Left lobe of liver (tissue), 2 donors: ENCODE data around the gene TNIK. TPM values are rescaled to one million over a fixed set of nuclear protein-coding genes. Genes with fewer than 3 reads are reported as not detected.

ENCODE experiments used
- ATAC-seq: fragments of 200-7000 bp; cut with Tn5 transposase; one replicate; pipeline ENCODE4 v1.9.1; 2020; ENCODE audit warnings: mild to moderate bottlenecking, moderate library complexity
- DNase-seq: peaks from one replicate; pipeline ENCODE4 v3.0.0-alpha.2; 2020; ENCODE audit warnings: low spot score
- total RNA-seq: library from RNA; stranded (reverse); gene quantifications from one replicate; pipeline ENCODE4 v1.2.1, GENCODE V29; 2021
- donor health status: DM: no; HTN: no; CAD: no; lungs with moderate emphysema.
- donor health status: DM: no; HTN: yes; CAD: no.

The TNIK gene
- total RNA-seq, 1 donor from 2014 or later: 4.0 TPM

DNA sequence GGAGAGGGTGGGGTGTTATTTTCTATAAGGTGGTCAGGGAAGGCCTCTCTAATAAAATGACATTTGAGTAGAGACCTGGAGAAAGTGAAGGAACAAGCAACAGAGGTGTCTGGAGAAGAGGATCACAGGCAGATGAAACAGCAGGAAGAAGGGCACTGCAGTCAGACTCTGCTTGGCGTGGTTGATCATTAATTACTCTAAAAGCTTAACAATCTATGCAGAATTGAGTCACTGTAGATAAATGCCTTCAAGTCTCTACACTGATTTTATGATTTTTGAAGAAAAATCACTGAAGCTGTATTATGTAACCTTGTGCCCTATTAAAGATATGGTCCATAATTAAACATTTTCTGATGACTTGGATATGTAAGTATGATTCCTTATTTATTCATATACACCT, 114.2 kb downstream of the TNIK start:
- no peak for ATAC-seq
- DNase-seq: no peak

DNA sequence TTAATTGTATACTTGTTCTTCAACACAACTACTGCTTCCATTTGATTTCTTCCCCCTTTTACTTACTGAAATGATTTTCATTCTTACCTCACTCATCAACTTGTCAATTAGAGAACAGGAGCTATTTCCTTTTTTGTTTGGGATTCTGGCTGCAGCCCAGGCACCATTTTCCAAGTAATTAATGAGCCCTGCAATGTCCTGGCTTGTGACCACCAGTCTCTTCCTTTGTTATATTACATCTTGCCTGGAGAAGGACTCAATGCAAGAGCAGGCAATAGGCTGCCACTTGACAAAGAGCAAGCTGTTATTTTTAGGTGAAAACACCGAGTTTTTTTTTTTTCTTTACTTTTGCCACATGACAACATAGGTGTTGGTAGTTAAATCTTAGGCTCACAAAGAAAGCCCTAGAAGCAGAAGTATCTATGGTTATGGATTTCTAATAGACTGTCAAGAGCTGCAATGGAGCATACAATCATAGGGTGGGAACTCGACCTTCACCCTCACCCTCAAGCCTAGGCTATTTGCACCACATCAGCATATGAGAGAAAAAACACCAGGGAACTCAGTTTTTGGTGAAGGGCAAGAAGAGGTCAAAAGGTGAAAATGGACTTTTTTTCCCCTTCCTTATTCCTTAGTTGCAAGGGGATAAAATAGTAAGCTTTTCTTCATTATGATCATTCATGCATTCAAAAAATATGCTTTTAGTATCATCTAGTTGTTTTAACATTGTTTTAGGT, 114.9 kb downstream of the TNIK start:
- DNase-seq (no peak), ATAC-seq (no peak)

DNA sequence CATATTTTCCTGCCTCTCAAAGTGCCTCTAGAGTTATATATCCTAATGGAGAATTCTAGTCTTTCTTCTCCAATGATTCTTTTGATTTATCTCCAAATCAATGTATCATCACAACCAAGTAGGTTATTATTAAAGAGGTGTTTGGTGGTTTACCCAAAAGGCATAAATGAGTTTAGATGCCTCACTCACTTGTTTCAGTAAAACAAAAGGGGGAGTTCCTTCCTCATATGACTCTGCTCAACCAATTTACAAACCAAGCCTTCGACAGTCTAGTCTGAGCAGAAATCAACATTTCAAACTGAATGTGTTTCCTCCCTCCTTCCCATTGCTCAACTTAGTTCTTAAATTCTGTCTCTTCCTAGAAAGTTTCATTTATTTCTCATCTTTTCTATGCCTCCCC, 116.5 kb downstream of the TNIK start:
- DNase-seq (no peak), ATAC-seq (no peak)

DNA sequence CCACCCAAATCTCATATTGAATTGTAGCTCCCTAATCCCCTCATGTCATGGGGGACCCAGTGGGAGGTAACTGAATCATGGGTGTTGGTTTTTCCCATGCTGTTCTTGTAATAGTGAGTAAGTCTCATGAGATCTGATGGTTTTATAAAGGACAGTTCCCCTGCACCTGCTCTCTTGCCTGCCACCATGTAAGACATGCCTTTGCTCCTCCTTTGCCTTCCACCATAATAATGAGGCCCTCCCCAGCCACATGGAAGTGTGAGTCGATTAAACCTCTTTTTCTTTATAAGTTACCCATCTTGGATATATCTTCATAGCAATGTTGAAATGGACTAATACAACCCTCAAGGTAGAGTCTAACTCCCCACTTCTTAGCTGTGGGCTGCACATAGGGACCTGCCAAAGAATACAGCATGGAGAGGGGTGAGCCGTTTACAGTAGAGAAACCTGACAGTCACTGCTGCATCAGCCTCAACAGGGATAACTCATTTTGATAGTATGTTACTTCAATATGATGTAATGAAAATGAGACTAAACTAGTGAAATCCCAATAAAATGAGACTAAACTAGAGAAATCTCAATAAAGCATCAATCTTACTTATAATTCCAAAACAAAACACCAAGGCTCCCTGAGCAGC, 117.3 kb downstream of the TNIK start:
- no peak for ATAC-seq
- no peak for DNase-seq

DNA sequence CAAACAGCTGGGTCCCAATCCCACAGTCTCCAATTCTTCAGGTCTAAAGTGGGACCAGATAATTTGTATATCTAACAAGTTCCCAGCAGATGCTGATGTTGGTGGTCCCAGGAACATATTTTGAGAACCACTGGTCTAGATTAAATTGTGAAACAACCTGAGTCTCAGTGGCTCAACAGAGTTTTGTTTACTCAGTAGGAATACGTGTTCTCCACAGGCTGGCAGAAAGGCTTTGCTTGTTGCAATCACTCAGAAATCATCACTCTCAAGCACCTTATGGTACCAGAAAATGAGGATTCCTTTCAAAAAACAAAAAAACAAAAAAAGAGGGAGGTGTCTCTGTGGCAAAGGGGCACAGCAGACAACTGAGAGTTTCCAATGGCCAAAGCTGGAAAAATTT, 118.0 kb downstream of the TNIK start:
- ATAC-seq (peak; percentile 68), DNase-seq (no peak)

DNA sequence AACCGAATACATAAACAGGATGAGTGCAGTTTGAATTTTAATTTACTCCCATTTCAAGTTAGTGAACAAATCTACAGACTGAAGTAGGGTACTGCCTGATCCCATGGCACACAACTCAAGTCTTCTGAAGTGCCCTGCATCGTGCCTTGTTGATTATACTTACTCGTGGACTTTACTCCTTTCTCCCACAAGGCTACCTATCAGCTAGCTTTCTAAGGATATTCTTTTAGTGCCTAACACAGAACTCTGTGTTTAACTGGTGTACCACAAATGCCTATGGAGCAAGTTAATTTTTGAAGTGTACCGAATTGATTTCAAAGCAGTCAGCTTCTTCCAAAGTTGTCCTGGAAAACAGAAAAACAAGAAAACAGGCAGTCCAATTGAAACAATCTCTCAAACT, 119.8 kb downstream of the TNIK start:
- DNase-seq (no peak), ATAC-seq (peak; percentile 28)

DNA sequence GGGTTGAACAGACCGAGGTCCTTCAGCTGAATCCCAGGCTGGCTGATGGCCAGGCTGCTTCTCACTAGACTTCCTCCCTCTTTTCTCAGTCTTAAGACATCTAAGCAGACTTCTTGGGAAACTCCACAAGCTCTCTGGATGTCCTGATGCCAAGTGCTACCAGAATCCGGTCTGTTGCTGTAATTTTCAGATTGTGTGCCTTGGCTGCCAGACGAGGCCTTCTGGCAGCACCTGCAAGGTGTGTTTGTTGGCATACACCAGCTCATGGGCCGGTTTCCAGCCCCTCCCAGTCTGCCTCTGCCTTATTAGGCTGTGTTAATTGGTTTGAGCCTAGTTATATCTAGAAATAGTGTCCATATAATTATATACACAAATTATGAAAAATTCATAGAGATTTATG, 120.6 kb downstream of the TNIK start:
- DNase-seq: peak; percentile 87
- peak; percentile 92 for ATAC-seq

DNA sequence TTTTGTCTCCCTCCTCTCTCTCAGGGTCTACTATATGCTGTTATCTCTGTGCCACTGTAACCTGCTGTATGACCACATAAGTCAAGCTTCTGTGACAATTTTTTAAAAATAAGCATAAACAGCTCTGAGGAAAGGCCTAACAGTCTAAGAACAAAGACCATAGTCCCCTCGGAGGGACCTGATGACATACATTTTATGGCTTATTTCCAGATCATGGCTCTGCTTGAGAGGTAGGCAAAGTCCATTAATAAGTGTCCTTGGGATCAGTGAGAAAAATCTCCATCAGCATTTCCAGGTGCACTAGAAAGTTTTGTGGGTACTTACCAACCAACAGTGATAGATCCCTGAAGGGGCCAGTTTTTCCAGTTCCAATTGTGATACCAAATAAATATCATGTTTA, 123.8 kb downstream of the TNIK start:
- DNase-seq: no peak
- no peak for ATAC-seq

DNA sequence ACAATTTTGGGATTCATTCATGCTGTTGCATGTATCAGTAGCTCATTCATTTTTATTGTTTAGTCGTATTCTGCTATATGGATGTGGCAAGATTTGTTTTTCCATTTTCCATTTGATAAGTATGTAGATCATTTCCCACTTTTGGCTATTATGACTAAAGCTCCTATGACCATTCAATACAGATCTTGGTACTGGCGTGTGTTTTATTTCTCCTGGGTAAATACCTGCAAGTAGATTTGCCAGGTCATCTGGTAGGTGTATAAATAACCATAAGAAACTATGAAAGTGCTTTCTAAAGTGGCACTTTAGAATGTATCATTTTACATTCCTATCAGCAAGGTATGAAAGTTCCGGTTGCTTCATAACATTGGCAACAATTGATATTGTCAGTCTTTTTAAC, 124.6 kb downstream of the TNIK start:
- no peak for ATAC-seq
- DNase-seq: no peak

DNA sequence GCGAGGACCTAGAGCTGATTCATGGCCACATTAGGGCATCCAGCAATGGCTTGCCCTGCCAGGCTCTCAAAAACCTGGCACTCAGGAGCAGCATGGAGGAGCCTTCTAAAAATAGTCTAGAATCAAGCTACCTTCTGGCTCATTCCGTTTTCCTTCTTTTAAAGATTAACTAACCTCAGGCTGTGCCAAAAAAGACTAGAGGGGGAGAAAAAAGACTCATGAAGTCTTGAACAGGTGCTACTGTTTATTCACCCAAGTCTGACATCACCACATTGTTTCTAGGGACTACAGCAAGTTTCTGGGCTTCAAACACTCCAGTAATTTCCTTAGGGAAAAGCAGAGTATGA, 125.8 kb downstream of the TNIK start:
- DNase-seq (no peak), ATAC-seq (peak; percentile 89)

DNA sequence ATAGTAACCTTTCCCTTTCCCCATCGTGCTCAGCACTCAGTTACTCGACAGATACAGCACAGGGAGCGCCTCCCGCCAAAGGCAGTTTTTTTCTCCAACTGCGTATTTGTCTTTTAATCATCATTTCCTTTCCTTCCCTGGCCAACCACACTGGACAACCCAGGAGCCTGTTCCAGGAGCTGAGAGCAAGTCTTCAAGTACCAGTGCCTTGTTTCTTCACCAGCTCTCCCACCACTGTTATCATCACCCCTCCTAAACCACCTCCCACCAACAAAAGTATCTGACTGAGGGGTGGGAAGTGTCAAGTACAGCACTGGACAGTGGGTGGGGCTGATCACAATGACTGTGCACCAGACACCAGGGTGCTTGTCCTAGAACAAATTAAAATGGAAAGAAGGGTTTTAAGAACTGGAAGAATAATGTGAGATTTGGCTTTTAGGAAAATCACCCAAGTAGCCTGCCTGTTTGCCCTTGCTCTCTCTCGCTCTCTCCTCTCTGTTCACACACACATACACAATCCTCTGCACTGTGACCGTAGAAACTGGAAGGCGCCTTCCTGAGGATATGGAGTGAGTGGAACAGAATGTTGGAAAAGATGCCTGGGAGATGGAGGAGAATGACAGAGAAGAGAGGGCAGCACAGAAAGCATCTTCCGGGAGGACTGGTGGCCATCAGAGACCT, 126.3 kb downstream of the TNIK start:
- no peak for DNase-seq
- ATAC-seq: no peak

DNA sequence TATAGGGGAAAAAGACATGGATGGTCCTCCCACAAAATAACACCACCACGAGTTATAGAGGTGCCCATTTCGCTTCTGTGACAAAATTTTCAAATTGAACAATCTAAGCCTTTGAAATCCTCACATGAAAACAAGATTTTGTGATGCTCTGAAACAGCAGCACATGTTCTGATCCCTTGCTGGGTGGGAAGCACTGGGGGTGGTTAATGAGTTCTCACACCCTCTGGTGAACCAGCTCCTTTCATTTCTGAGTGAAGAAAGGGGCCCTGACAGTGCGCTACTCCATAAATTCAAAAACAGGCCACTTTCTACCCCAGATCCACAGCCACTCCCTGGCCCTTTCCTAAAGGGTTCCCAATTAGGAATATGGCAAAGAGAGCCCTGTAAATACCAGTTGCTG, 129.3 kb downstream of the TNIK start:
- ATAC-seq (no peak), DNase-seq (no peak)

DNA sequence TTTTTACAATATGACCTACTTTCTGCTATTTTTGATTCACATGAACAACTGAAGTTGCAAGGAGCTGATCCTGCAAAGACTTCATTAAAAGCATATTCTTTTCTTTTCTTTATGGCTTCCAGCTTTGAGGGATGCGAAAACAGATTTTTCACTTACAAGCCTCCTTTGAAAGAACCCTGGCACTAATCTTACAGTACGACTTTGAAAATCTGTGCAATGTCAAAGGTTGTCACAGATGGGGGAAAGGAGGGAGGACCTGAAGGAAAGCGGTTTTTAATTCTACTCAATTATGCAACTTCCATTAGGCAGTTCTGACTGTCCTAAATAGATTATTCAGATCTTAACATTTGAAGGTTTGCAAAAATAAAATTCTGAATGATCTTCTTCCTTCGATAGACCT, 130.5 kb downstream of the TNIK start:
- DNase-seq (no peak), ATAC-seq (no peak)

DNA sequence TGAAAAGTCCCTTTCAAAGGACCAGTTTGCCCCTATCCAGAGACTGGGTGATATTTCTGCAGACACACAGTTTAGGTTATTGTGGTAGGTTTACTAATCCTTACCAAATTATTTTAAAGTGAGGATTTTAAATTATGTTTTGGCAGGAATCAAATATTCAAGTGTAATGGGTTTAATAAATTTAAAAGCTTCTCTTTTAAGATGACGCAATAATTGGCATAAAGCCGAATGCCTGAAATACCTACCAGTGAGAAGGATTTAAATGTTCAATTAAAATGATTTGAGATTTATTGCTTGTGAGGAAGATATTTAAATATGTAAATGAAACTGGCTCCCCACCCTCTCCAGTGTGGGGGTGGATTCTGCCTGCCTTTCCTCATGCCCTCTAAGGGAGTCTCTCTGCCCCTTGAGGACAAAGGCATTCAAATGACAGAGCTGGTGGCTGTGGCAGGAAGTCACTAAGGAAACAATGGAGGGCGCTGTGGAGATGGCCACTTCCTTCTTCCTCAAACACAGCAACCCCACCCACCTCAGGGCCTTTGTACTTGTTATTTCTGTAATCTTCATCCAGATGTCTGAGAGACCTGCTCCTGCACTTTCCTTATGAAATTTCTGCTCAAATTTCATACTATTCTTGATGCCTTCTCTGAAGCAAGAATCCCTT, 131.7 kb downstream of the TNIK start:
- DNase-seq: no peak

DNA sequence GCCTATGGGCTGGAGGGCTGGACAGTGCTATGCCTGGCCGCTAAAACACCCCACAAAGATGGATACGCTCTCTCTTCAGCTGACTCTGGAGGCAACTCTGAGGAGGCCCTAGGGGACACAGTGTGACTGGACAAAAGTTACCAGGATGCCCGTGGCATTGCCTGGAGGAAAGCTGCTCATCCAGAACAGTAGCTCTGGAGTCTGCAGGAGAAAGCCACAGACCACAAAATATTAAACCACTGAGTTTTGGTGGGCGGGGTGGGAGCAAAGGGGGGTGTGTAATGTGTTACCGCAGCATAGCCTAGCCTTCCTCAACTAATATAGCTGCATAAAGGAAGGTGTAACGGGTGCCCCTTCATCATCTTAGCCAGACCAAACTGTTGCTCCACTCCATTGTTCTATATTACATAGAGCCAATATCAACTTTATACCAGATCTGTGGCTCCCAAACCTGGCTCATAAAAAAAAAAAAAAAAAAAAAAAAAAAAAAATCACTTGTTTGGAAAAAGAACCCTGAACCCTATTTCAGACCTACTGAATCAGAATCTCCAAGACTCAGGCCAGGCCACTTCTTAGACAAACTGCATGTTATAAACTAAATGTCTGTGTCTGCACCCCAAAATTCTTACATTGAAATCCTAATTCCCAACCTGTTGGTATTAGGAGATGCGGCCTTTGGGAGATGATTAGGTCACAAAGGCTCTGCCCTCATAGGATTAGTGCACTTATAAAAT, 132.6 kb downstream of the TNIK start:
- no peak for DNase-seq
- ATAC-seq: no peak

More for the DNA sequence above, 131.7 kb downstream of the TNIK start:
- peak; percentile 46 for ATAC-seq

DNA sequence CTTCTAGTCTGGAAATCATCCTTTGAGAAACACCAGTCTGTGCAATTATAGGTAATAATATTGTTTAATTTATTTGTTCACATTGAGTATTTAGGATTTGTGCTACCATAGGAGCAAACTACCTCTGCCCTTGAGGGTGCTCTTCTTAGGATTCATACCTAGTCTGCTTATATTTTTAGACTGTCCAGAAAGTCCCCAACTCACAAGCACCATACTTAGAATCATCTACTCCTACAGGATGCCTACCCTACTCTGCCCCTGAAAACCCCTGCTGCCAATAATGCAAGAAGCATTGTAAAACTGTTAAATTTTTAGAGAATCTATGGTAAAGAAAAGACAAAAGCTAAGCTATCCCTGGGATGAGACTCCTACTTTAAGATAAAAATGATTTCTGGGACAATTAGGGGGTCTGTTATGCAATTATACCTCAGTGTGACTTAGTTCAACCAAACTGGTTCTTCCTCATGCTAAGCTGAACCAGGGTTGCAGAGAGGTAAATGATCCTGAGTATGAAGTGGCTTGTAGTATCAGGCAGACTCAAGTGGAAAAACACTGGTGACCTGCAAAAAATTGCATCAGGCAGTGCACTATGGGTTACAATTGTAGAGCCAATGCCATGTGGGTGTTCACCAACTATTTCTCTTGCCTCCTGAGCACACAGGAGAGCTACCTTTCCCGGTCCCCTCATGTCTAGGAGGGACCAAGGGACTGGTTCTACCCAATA, 133.3 kb downstream of the TNIK start:
- ATAC-seq: no peak
- no peak for DNase-seq

DNA sequence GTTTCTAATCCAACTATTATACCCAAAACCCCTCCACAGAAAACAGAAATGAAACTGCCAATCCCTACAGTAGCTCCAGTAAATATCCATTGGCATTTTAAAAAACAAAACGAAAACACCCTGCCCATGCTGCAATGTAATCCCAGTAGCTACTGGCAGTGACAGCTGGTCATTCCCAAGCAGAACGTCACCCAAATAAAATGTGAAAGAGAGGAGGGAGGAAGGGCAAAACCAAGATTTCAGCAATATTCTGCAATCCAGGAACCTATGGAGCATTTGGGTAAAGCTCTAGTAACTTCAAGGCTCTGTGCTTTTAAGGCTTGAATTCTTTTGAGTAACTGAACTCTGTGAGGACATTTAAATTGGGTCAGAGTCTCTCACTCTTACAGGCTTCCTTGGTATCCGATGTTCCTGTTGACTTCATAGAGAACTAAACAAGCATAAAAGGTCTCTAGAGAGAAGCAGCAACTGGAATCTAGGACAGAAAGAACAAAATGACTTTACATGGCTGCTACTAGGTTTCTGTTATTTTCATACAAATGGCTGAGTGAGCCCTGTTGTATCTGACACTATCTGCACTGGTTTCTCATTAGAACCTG, 136.2 kb downstream of the TNIK start:
- DNase-seq (no peak), ATAC-seq (peak; percentile 63)

DNA sequence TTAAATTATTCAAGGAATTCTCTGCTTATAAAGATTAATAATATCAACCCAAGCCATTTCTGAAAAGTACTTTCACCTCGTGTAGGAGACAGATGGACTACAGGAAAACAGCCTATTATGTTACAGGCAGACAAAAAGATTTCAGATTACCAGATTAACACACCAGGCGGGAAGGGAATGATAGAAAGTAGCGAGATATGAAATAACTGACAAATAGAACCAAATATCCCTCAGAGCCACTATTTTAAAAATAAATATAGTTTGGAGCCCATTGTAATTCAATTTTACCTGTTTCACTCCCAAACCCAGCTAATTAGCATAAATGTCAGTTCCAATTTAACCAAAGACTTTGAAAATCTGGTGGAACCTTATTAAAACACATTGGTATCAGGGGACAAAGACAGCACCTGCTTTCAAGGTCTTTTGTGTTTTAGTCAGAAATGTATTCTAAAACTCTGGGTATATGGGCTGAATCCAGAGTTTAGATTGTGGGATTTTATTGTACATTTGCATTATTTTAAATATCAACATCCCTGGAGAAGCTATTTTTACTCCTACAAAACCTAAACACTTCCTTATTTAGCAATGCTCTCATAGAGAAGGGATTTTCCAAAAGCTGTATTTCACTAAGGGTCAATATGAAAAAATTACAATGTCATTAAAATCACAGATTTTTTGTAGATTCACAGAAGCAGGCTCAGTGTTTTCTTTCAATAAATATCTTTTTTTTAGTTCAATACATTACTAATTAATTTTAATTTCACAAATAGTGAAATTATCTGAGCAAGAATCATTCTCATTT, 138.4 kb downstream of the TNIK start:
- no peak for ATAC-seq

More for the DNA sequence above, 138.4 kb downstream of the TNIK start:
- DNase-seq: no peak
